HS-27A (cell line): ENCODE measurements around the gene LHX1.

ENCODE experiments used
- DNase-seq: peaks from one replicate; pipeline ENCODE4 v3.0.0-alpha.2; 2012; ENCODE audit warnings: low read depth, missing footprints

Gene LHX1

GRCh38 chr17:36972186-36972700 is 35.0 kb downstream of the LHX1 start:
- DNase-seq, result no peak

DNA sequence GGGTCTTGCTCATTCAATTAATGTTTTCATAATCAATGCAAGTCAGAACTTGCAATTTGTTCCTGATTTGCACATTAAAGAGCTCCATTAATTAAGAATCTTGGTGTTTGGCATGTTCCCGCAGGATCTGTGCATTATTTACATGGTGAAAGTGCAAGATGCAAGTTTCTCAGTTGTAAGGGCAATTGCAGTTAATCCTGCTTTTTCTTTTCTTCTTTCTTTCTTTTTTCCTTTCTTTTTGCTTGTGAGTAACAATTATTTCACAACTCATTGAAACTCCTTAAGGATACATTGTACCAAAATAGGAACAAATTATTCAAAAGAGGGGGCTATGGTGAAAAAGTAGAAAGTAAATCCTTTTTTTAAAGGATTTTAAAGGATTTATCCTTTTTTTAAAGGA is 35.6 kb downstream of the LHX1 start:
- DNase-seq, result no peak

- no peak for DNase-seq
Observed at GRCh38 chr17:36975922-36976515, 38.7 kb downstream of the LHX1 start.

- DNase-seq, result no peak
Observed at GRCh38 chr17:36977066-36977465, 39.8 kb downstream of the LHX1 start.

GRCh38 chr17:36977568-36977967 is 40.3 kb downstream of the LHX1 start:
- no peak for DNase-seq

DNA sequence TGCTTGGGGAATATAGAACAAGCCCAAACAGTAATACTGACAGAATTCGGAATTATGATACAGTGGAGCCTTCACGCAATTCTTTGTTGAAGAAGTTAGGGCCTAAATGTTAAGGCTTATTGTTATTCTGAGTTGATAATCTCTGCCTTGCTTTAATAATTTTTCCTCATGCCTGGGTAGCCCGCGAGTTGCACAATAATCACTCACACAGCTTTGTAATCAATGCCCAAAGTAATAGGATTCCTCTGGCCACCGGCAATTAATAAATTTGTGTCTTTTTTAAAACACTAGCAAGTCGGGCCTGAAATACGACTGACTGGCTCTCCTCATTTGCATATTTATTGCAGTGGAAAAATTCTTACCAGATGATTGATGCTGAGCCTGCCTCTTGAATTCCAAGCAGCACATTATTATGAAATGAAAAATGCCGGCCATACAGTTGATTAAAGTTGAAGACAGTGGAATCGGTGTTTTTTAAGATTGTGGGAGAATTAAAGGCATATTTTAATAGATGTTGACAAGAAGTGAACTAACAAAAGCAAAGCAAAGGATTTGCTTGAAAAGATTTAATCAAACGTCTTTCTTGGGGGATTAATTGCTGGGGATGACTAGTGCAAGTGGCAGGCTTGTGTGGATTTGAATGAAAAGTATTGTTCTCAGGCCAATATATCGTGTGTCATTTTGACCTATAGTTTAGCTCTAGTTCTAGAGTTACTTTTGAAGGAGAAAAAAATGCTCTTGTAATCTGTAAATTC is 41.7 kb downstream of the LHX1 start:
- DNase-seq, result no peak

- DNase-seq, result no peak
Observed at GRCh38 chr17:36979565-36979941, 42.3 kb downstream of the LHX1 start.

GRCh38 chr17:36980280-36980761 is 43.0 kb downstream of the LHX1 start:
- no peak for DNase-seq

- no peak for DNase-seq
Observed at GRCh38 chr17:36983618-36984017, 46.3 kb downstream of the LHX1 start.

GRCh38 chr17:36989173-36989572 is 51.9 kb downstream of the LHX1 start:
- DNase-seq, result no peak

- DNase-seq, result no peak
Observed at GRCh38 chr17:36992701-36993100, 55.4 kb downstream of the LHX1 start.

GRCh38 chr17:36993227-36993626 is 56.0 kb downstream of the LHX1 start:
- DNase-seq, result no peak
